ENCODE results near the gene GTF3C2.

DNA sequence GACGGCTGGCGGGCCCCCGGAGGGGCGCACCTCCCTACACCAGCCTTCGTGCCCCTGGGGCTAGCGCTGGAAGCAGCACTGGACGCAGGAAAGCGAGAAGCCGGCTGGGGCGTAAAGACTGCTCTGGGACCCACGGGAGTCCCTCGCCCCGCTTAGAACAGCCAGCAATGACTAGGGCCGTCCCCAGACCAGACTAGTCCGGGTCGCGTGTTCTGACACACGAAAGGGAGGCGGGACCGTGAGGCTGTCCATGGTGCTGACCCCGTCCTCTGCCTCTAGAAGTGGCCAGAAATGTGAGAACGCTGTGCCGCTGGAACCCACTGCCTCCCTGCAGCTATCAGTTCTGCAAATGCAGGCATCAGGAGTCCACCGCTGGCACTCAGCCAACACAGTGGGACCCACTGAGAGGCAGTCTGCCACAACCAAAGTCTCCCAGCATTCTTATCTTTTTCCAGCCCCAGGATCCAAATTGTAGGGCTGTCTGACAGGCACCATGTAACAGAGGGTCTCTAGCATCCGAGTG, 48.1 kb downstream of the GTF3C2 start, which contains the start of gene UCN:
- TF ChIP-seq CTCF (conservative IDR thresholded peaks at IDR 0.05; ENCODE audit: low read length) (no peak), EZH2phosphoT487 (IDR thresholded peaks at IDR 0.05; ENCODE audit: borderline replicate concordance) (no peak)

All from Loucy (cell line).